ENCODE results near the gene TNNI3K.

Gene TNNI3K

DNA sequence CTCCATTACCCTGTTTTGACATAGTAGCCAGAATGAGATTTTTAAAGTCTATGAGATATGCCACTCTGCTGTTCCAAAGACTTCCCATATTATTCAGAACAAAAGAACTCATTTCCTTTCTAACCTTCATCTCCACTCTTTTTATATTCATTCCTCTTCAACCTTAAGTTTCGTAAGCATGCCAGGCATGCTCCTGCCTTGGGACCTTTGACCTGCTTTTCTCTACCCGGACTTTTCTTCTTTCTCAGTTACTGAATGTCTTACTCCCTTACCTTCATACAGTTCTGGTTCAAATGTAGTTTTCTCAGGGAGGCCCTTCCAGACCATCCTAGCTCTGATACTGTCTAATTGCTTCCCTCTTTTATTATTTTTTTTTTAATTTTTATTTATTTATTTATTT is 81.1 kb downstream of the TNNI3K start:
- DNase-seq (ENCODE audit: low read depth), result no peak

- DNase-seq (ENCODE audit: low read depth), result no peak
These were observed 82.5 kb downstream of the TNNI3K start for GRCh38 chr1:74317663-74318062.

DNA sequence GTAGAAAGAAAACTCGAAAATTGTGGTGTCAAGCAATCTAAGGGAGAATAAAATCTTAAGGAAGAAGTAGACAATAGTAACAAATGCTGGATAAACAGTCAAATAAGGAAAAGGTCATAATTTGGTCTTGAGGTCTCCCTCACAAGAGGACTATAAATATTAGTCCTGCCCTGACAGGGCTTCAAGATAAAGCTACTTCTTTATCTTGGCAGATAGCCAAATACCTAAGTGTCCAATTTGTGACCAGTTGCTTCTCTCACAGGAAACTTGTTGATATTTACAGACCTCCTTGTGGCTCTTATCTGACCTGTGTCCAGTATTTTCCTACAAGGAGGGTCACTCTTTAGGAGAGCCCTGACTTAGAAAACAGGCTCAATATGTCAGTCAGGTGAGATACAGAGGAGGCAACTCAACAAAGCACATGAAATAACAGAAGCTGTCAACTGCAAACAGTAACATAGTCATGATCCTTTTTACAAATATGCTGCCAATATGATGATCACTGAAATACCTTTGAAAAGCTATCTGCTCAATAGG is 88.8 kb downstream of the TNNI3K start:
- DNase-seq (ENCODE audit: low read depth), result no peak

DNA sequence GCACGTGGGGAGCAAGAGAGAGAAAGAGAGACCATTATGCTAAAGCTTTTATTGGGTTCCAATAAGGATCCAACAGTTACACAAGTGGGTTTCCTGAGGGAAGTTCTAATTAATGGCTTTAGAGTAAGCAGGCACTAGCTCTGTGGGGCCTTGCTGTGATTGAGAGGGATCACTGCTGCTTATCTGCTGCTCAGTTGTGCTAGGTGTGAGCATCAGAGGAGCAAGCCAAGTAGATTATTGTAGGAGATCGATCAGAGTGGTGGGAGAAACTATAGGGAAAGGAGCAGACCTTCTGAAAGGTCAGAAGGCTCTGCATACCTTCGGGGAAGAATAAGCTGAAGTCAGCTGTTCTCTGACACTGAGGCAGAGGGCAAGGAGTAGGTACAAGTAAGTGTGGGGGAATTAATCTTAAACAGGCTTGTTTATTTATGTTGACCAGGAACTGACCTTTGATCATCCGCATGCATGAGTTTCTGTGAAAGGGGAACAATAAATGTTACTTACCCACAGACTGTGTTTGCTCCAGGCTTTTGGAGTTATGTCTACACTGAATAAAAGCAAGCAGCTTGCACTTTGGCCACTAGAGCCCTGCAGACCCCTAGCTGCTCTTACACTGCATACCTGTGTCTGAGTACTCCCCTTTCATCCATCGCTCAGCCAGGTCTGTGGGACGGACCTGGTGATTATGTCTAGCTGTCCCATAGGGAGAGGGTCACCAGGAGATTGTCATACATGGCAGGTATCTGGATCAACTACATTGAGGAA is 89.7 kb downstream of the TNNI3K start:
- no peak for DNase-seq (ENCODE audit: low read depth)

DNA sequence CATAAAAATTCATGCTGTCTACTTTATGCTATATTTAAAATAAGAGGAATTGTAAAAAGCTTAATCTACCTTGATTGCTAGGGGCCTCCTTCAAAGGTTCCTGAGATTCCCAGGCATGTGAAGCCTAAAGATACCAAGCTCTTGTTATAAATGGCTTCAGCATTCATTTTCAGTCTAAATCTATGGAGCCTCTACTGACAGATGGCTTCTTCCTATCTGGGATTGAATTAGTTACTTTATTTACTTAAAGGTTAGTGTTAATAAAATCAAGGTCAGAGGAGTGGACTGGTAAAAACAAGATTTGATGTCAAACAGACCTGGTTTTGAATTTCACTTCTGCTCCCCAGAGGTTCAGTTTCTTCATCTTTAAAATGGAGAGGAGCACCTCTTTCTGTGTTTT is 93.7 kb downstream of the TNNI3K start:
- no peak for DNase-seq (ENCODE audit: low read depth)

DNA sequence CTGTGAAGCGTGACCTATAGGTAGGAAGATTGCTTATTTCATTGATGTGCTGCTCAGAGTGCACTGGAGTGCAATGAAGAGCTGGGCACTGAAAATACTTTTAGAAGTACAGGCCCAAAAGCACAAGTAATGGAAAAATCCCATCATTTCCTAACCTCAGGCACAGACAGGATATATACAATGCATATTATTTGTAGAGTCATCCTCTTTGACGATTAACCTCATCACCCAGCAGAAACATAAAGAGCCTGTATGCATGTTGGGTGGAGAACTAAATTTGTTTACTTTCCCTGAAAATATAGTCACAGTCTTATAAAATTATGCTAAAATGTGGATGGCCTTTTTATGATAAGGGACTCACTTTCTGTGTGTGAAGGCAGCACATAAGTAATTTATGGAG is 98.1 kb downstream of the TNNI3K start:
- DNase-seq (ENCODE audit: low read depth), result no peak

GRCh38 chr1:74334147-74334546 is 99.0 kb downstream of the TNNI3K start:
- DNase-seq (ENCODE audit: low read depth), result no peak

- DNase-seq (ENCODE audit: low read depth), result no peak
These were observed 105.5 kb downstream of the TNNI3K start for GRCh38 chr1:74340656-74341055.

- DNase-seq (ENCODE audit: low read depth), result no peak
These were observed 106.6 kb downstream of the TNNI3K start for GRCh38 chr1:74341702-74342339.

- DNase-seq (ENCODE audit: low read depth), result no peak
These were observed 108.0 kb downstream of the TNNI3K start for GRCh38 chr1:74343216-74343615.

- DNase-seq (ENCODE audit: low read depth), result no peak
These were observed 109.2 kb downstream of the TNNI3K start for GRCh38 chr1:74344387-74344786.

DNA sequence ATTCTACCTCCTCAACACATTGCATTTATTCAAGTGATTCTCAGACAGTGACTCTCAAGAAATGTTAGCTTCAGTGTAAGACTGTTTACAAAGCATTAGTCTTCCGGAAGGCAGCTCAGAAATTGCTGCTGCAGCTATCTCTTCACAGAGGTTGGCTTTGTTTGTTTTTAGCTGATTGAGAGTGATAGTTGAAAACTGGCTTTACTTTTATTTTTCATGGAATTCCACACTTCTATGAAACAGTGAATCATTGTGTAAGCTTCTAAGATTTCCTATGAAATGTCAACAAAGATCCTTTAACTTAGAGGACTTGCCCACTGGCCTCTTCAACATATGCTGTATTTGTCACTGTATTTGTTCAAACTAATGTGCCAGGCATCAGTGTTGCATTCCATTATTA is 121.3 kb downstream of the TNNI3K start:
- DNase-seq (ENCODE audit: low read depth), result no peak

DNA sequence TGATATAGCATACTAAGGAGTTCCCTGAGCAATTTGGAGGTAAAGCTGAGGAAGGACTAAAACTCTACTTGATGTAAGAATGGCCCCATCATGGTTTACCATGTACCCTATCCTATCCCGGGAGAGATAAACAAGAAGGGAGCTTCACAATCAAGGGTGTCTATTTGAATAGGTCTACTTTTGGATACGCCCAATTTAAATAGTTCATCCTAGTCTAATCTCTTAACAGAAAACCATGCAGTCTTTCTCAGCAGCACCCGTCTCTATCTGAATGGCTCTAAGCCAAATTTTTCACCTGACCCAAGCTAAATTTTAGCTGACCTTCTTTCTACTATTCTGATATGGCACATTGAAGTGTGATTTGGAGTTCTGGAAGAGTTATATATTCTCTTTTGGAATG is 122.0 kb downstream of the TNNI3K start:
- no peak for DNase-seq (ENCODE audit: low read depth)

- no peak for DNase-seq (ENCODE audit: low read depth)
These were observed 122.6 kb downstream of the TNNI3K start for GRCh38 chr1:74357756-74358155.

DNA sequence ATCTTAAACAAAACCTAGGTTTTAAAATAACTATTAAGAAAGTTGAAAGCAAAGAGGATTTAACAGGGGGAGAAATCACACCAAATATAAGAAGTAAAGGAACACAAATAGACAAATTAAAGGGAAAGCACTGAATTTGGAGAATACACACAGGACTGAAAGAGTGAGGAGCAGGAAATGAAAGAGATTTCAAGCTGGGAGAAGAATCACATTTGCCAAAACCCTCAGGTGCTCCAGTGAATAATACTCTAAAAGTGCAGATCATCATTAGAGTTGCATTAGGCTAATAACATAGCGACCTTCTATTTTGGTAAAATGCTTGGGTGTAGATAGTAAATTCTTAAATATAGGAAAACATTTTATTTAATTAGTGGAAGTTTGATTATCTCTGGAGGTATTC is 127.5 kb downstream of the TNNI3K start:
- DNase-seq (ENCODE audit: low read depth), result no peak

- DNase-seq (ENCODE audit: low read depth), result no peak
These were observed 128.0 kb downstream of the TNNI3K start for GRCh38 chr1:74363220-74363619.

- DNase-seq (ENCODE audit: low read depth), result no peak
These were observed 132.1 kb downstream of the TNNI3K start for GRCh38 chr1:74367175-74367813.

- no peak for DNase-seq (ENCODE audit: low read depth)
These were observed 133.1 kb downstream of the TNNI3K start for GRCh38 chr1:74368335-74368734.

DNA sequence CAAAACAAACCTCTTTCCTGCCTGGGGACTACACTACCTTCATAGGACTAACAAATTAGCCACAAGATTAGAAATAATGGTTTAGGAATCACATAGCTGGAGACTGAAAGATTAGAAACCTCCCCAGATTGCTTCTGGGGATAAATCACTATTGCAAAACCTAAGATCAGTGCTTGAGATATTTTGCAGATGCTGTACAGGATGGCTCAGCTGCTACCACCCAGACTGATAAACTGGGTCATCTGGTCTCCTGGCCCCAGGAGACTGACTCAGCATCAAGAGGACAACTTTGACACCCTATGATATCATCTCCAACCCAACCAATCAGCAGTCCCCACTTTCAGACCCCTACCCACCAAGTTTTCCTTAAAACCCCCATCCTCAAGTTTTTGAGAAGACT is 140.2 kb downstream of the TNNI3K start:
- DNase-seq (ENCODE audit: low read depth), result no peak

GRCh38 chr1:74380252-74380651 is 145.1 kb downstream of the TNNI3K start:
- no peak for DNase-seq (ENCODE audit: low read depth)

GRCh38 chr1:74388855-74389254 is 153.7 kb downstream of the TNNI3K start:
- no peak for DNase-seq (ENCODE audit: low read depth)

DNA sequence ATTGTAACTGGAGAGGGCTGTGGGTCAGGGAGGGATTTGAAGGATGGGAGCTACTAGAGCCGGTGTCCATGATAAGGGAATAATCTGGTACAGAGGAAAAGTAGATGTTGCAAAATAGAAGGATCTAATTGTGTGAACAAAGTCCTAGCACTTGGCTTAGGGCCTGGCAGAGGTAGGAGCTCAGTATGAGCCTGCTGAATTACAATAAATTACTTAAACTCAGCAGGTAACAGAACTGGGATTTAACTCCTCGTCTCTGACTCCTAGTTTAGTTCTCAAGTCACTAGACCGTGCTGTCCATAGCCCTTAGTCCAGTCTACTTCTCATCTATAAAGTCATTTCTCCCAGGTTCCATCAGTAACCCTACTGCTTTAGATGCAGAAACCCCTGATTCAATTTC is 157.0 kb downstream of the TNNI3K start:
- no peak for DNase-seq (ENCODE audit: low read depth)

DNA sequence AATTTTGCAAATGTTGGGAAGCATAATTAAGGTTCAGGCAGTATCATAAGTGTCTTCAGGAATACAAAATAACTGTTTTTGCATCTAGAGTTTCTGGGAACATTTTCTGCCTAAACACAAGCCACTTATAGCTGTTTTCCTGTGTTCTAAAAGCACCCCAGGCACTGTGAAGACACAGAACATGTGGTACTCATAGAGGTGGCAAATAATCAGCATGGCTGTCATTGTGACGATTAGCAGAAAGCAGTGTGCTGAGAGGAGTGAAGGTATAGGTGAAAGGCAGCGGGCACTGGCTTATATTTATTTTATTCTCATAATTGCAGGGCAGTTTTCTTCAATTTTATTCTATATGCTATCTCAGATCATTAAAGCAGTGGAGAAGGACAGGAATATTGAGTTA is 157.7 kb downstream of the TNNI3K start:
- no peak for DNase-seq (ENCODE audit: low read depth)
